BJ (cell line): ENCODE results near the gene ELOVL3. TPM values are rescaled to one million over a fixed set of nuclear protein-coding genes. Genes with fewer than 3 reads are reported as not detected.
A peak's percentile ranks its signal among the peaks of the same experiment; 100 is the strongest.

ENCODE experiments used
- CTCF ChIA-PET: fragments of 350-600 bp; formaldehyde crosslinking; extraction: SDS; loops from one replicate; lab custom pipeline; 2021; ENCODE audit warnings: antibody characterized with exemption, inconsistent platforms; lab: Yijun Ruan, JAX
- POLR2A ChIA-PET: fragments of 300-600 bp; sonication (Branson Sonifier 250); formaldehyde crosslinking; extraction: SDS; loops from one replicate; lab custom pipeline; 2021; ENCODE audit warnings: antibody characterized with exemption; lab: Charles Lee
- DNase-seq: peaks from one replicate; pipeline ENCODE4 v3.0.0-alpha.2; 2011; ENCODE audit warnings: low read depth
- H3K27me3 ChIP-seq: 2 replicates; pipeline ENCODE4 v1.6.0; 2011; ENCODE audit warnings: low read length; ENCODE audit not compliant: control insufficient read depth, insufficient read depth
- H3K36me3 ChIP-seq: 2 replicates; pipeline ENCODE4 v1.5.1; 2011; ENCODE audit warnings: low read length; ENCODE audit not compliant: control insufficient read depth, insufficient read depth
- H3K4me3 ChIP-seq: 2 replicates; pipeline ENCODE4 v1.5.1; 2011; ENCODE audit warnings: low read depth, mild to moderate bottlenecking, control low read depth, low read length
- polyA minus RNA-seq: library from RNA; depleted of rRNA, polyadenylated mRNA; stranded (reverse); fragments of >200 nt; gene quantifications from 2 replicates; pipeline ENCODE4 v1.2.3, GENCODE V29; 2011; rRNA and poly(A)+ RNA removed
- polyA plus RNA-seq: library from polyadenylated mRNA; depleted of rRNA; stranded (reverse); fragments of >200 nt; gene quantifications from 2 replicates; pipeline ENCODE4 v1.2.3, GENCODE V29; 2011; rRNA removed
- TF ChIP-seq, protein P1 (sequence below): IDR thresholded peaks from 2 replicates; pipeline ENCODE4 v1.5.1; 2011; ENCODE audit warnings: low read depth, mild to moderate bottlenecking, control low read depth, inconsistent platforms, low read length, moderate library complexity; ENCODE audit not compliant: insufficient read depth

Gene ELOVL3, protein sequence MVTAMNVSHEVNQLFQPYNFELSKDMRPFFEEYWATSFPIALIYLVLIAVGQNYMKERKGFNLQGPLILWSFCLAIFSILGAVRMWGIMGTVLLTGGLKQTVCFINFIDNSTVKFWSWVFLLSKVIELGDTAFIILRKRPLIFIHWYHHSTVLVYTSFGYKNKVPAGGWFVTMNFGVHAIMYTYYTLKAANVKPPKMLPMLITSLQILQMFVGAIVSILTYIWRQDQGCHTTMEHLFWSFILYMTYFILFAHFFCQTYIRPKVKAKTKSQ
- polyA plus RNA-seq (0.34 and 0.43 TPM in 2 replicates), polyA minus RNA-seq (0.38 TPM in 1 of 2 replicates, not detected in the other)

DNA sequence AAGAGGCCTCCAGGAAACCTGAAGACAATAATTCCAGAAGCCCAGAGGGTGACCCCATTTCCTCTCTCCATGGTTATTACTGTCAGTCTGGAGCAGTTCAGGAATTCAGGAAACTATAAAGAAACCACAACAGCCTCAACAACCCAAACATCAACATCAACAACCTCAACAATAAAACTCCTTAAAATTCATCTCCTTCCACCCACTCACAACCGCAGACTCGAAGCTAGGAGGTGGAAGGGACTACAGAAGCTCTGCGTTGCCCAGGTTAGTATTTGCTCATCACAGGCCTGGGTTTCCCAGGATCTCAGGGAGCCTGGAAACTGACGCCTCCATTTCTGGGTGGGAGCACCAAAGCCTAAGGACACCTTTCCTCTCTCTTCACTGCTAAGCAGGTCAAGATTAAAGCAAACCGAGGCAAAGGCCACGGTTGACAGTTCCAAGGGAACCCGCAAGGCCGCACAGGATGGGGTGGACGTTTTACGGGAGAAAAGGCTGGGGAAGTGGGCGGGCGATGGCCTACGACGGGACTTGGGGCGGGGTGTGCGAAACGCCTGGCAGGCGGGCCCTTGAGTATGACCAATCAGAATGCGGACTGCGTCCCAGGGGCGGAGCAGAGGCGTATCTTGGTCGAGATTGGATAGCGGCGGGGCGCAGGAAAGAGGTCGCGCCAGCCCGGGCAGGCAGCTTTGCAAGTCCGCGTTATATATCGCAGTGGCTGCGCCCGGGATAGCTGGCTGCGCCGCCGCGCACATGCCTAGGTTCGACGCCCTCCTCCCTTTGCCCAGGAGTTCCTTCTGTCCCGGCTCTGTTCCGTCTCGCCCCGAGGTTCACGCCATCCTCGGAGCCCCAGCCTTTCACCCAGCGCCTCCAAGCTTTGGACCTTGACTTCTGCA is at the start of gene ELOVL3:
Gene ELOVL3 (plus strand): TSS at position 654 of the 896 bp plus-strand sequence. CDS start 250 bp downstream, outside the sequence.
- Histone ChIP-seq H3K4me3 (peak within 1 kb of the TSS; percentile 14; the same call in 1 of the 2 replicates), H3K36me3 (no peaks in the 10 kb centered on the region), H3K27me3 (peaks cover 25% of the 10 kb centered on the region)
- ChIA-PET CTCF (interaction anchor here (1.0 to 17.7 kb wide), 8 partner anchors 57 to 253 kb away, joined by 3 to 658 read pairs (median 14); partner anchors contain the start of gene PPRC1), POLR2A (interaction anchor here (0.6 kb wide), 1 partner anchor 173 kb away, joined by 3 read pairs; no protein-coding TSS in a partner anchor)
- TF ChIP-seq, protein P1, sequence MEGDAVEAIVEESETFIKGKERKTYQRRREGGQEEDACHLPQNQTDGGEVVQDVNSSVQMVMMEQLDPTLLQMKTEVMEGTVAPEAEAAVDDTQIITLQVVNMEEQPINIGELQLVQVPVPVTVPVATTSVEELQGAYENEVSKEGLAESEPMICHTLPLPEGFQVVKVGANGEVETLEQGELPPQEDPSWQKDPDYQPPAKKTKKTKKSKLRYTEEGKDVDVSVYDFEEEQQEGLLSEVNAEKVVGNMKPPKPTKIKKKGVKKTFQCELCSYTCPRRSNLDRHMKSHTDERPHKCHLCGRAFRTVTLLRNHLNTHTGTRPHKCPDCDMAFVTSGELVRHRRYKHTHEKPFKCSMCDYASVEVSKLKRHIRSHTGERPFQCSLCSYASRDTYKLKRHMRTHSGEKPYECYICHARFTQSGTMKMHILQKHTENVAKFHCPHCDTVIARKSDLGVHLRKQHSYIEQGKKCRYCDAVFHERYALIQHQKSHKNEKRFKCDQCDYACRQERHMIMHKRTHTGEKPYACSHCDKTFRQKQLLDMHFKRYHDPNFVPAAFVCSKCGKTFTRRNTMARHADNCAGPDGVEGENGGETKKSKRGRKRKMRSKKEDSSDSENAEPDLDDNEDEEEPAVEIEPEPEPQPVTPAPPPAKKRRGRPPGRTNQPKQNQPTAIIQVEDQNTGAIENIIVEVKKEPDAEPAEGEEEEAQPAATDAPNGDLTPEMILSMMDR = no peak
- peak; percentile 73 for DNase-seq

- ChIA-PET CTCF (interaction anchor here (1.8 kb wide), 1 partner anchor 15 kb away, joined by 7 read pairs; no protein-coding TSS in a partner anchor), POLR2A (no interaction called here)
- Histone ChIP-seq H3K4me3 (no peak overlapping the region), H3K36me3 (no peaks in the 10 kb centered on the region), H3K27me3 (peaks cover 6% of the 10 kb centered on the region)
- DNase-seq = no peak
- TF ChIP-seq, protein P1 = no peak
These were observed 41.5 kb upstream of the ELOVL3 start for GRCh38 chr10:102184606-102185005.

DNA sequence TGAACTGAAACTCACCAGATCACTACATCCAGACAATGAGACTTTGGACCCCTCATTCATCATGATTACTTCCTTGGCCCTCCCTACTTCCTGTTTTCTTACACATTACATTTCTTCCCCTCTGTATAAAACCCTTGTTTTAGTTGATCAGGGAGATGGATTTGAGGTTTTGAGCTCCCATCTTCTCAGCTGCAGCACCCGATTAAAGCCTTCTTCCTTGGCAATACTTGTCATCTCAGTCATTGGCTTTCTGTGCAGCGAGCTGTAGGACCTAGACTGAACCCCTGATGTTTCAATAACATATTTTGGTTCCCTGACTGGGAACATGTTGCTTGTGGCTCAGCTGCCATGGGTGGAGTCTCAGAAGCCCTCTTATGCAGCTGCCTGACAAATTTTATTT is 40.8 kb upstream of the ELOVL3 start:
- TF ChIP-seq, protein P1 = no peak
- H3K4me3 ChIP-seq = no peak overlapping the region
- H3K36me3 ChIP-seq = no peaks in the 10 kb centered on the region
- ChIA-PET CTCF (interaction anchor here (1.8 kb wide), 1 partner anchor 15 kb away, joined by 7 read pairs; no protein-coding TSS in a partner anchor), POLR2A (no interaction called here)
- peaks cover 6% of the 10 kb centered on the region for H3K27me3 ChIP-seq
- DNase-seq = no peak

DNA sequence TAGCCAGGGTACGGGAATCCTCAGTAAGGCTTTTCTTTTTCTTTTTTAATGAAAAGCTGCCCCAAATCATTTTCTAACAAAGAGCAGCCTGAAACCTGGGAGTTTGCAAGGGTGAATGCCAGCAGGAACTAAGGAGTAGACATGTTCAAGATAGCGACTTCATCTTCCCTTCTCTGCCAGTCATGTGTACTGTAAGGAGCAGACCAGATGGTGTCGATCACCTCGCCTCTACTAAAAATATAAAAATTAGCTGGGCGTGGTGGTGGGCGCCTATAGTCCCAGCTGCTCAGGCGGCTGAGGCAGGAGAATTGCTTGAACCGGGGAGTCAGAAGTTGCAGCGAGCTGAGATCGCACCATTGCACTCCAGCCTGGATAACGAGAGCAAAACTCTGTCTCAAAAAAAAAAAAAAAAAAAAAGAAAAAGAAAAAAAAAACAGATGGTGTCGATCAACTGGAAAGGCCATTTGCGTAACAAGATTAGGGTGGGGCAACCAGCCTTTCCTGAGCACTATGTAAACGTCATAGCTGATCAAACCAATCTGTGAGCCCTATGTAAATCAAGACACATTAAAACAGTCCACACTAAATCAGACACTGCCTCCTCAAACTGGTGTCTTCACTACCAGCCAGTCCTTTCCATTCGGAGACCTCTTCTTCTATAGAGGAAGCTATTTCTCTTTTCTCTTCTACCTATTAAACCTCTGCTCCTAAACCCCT is 40.1 kb upstream of the ELOVL3 start:
- DNase-seq = no peak
- ChIA-PET CTCF (interaction anchor here (1.8 kb wide), 1 partner anchor 16 kb away, joined by 7 read pairs; no protein-coding TSS in a partner anchor), POLR2A (interaction anchor here (0.6 kb wide), 1 partner anchor 17 kb away, joined by 3 read pairs; no protein-coding TSS in a partner anchor)
- peaks cover 6% of the 10 kb centered on the region for H3K27me3 ChIP-seq
- no peak overlapping the region for H3K4me3 ChIP-seq
- TF ChIP-seq, protein P1 = no peak
- no peaks in the 10 kb centered on the region for H3K36me3 ChIP-seq
